Muscle of leg (tissue), 16 donors: ENCODE measurements around the gene INSM1. TPM values are rescaled to one million over a fixed set of nuclear protein-coding genes. Genes with fewer than 3 reads are reported as not detected.
A peak's percentile ranks its signal among the peaks of the same experiment; 100 is the strongest.

ENCODE experiments used
- DNase-seq: peaks from one replicate; pipeline ENCODE4 v3.0.0; 2013
- H3K27ac ChIP-seq: one replicate; pipeline ENCODE4 v1.5.1; 2013; ENCODE audit warnings: mild to moderate bottlenecking, low read length, control low read depth
- H3K27me3 ChIP-seq: one replicate; pipeline ENCODE4 v1.6.1; 2013; ENCODE audit warnings: low read length; ENCODE audit not compliant: control insufficient read depth, insufficient read depth
- H3K36me3 ChIP-seq: one replicate; pipeline ENCODE4 v1.6.1; 2013; ENCODE audit warnings: low read length; ENCODE audit not compliant: control insufficient read depth, insufficient read depth
- H3K4me1 ChIP-seq: one replicate; pipeline ENCODE4 v1.6.1; 2013; ENCODE audit warnings: low read length; ENCODE audit not compliant: control insufficient read depth, insufficient read depth
- H3K4me3 ChIP-seq: one replicate; pipeline ENCODE4 v1.5.1; 2013; ENCODE audit warnings: low read length, control low read depth
- H3K9me3 ChIP-seq: replicated peaks from 2 replicates; pipeline ENCODE4 v1.6.1; 2013; ENCODE audit warnings: low read depth, low read length; ENCODE audit not compliant: control insufficient read depth
- WGBS: methylation state at CpG from one replicate; pipeline ENCODE4 v1.1.5; 2013; ENCODE audit warnings: missing lambda C conversion rate; ENCODE audit not compliant: insufficient coverage; 5-methylcytosine and 5-hydroxymethylcytosine counted together
- long read RNA-seq, 11 donors: transcript quantifications; one replicate each; lab custom pipeline, GENCODE V29; 2026
- polyA plus RNA-seq, 8 donors: library from polyadenylated mRNA; unstranded; fragments of 120-200 nt; gene quantifications; one replicate each; pipeline versions ENCODE4 v1.2.1 to v1.2.3, GENCODE V29; 2013; ENCODE audit warnings: inconsistent platforms in 1 of 8, low replicate concordance in 1 of 8; ENCODE audit not compliant: insufficient read length in 8 of 8, insufficient read depth in 1 of 8
- total RNA-seq: library from RNA; stranded (reverse); fragments of 120-200 nt; gene quantifications from one replicate; pipeline ENCODE4 v1.2.4, GENCODE V29; 2013

INSM1 gene
- total RNA-seq (0.04 TPM), polyA plus RNA-seq (under 1 TPM; 0.15 to 0.48 (median 0.18) TPM)
- long read RNA-seq, donor 1: 0 reads
- long read RNA-seq, donor 2, partial matches to known transcripts: 0 of 1 reads
- long read RNA-seq, donor 2, other reads (novel, unspliced or antisense): 0 of 1 reads
- long read RNA-seq, donor 3: 0 reads
- long read RNA-seq, donor 4: 0 reads
- long read RNA-seq, donor 5, partial matches to known transcripts: 0 of 1 reads
- long read RNA-seq, donor 5, other reads (novel, unspliced or antisense): 0 of 1 reads
- long read RNA-seq, donor 6: 0 reads
- long read RNA-seq, donor 7: 0 reads
- long read RNA-seq, donor 8: 0 reads
- long read RNA-seq, donor 9: 0 reads
- long read RNA-seq, donor 10: 0 reads
- long read RNA-seq, donor 11: 0 reads

GRCh38 chr20:20367575-20368417, at the start of gene INSM1:
INSM1 (plus strand) TSS chr20:20368104; CDS start chr20:20368268, 164 bp downstream.
- peaks cover 22% of the 10 kb centered on the region for H3K4me1 ChIP-seq
- peak within 1 kb of the TSS; percentile 30 for H3K4me3 ChIP-seq
- DNase-seq: no peak
- under 1% methylated on average over 86 of the region's 108 CpGs for WGBS
- no peak within 1 kb of the TSS for H3K27ac ChIP-seq
- H3K27me3 ChIP-seq: peaks cover 80% of the 10 kb centered on the region
- no peaks in the 10 kb centered on the region for H3K9me3 ChIP-seq
- H3K36me3 ChIP-seq: no peaks in the 10 kb centered on the region

- no peaks in the 10 kb centered on the region for H3K27me3 ChIP-seq
- H3K4me1 ChIP-seq: peaks cover 23% of the 10 kb centered on the region
- H3K27ac ChIP-seq: peak overlapping the region; percentile 76
- H3K9me3 ChIP-seq: peaks cover 2% of the 10 kb centered on the region
- 73% methylated on average over 4 of the region's 9 CpGs for WGBS
- peak; percentile 61 for DNase-seq
- H3K36me3 ChIP-seq: no peaks in the 10 kb centered on the region
- H3K4me3 ChIP-seq: no peak overlapping the region
These were observed 49.3 kb upstream of the INSM1 start for GRCh38 chr20:20318365-20319161.

- no CpG with 5 or more reads among the region's 1 CpG for WGBS
- no peak overlapping the region for H3K4me3 ChIP-seq
- H3K27ac ChIP-seq: no peak overlapping the region
- no peaks in the 10 kb centered on the region for H3K36me3 ChIP-seq
- no peaks in the 10 kb centered on the region for H3K27me3 ChIP-seq
- DNase-seq: no peak
- H3K9me3 ChIP-seq: peaks cover 2% of the 10 kb centered on the region
- H3K4me1 ChIP-seq: peaks cover 23% of the 10 kb centered on the region
These were observed 46.8 kb upstream of the INSM1 start for GRCh38 chr20:20321134-20321533.

- WGBS: no CpG with 5 or more reads among the region's 1 CpG
- no peaks in the 10 kb centered on the region for H3K36me3 ChIP-seq
- H3K27ac ChIP-seq: no peak overlapping the region
- H3K9me3 ChIP-seq: peaks cover 2% of the 10 kb centered on the region
- H3K27me3 ChIP-seq: no peaks in the 10 kb centered on the region
- no peak for DNase-seq
- peaks cover 21% of the 10 kb centered on the region for H3K4me1 ChIP-seq
- no peak overlapping the region for H3K4me3 ChIP-seq
These were observed 46.0 kb upstream of the INSM1 start for GRCh38 chr20:20321917-20322316.

- no peaks in the 10 kb centered on the region for H3K27me3 ChIP-seq
- peaks cover 11% of the 10 kb centered on the region for H3K4me1 ChIP-seq
- no peak for DNase-seq
- no peaks in the 10 kb centered on the region for H3K36me3 ChIP-seq
- no peak overlapping the region for H3K4me3 ChIP-seq
- no peak overlapping the region for H3K27ac ChIP-seq
- peaks cover 2% of the 10 kb centered on the region for H3K9me3 ChIP-seq
- WGBS: 70% methylated on average over 6 of the region's 6 CpGs
These were observed 45.0 kb upstream of the INSM1 start for GRCh38 chr20:20322912-20323311.

- peaks cover 5% of the 10 kb centered on the region for H3K4me1 ChIP-seq
- no peak overlapping the region for H3K27ac ChIP-seq
- DNase-seq: no peak
- no peak overlapping the region for H3K4me3 ChIP-seq
- WGBS: 83% methylated on average over 4 of the region's 6 CpGs
- H3K9me3 ChIP-seq: no peaks in the 10 kb centered on the region
- no peaks in the 10 kb centered on the region for H3K27me3 ChIP-seq
- H3K36me3 ChIP-seq: no peaks in the 10 kb centered on the region
These were observed 40.2 kb upstream of the INSM1 start for GRCh38 chr20:20327746-20328145.

- no peaks in the 10 kb centered on the region for H3K27me3 ChIP-seq
- 80% methylated on average over 13 of the region's 13 CpGs for WGBS
- H3K36me3 ChIP-seq: no peaks in the 10 kb centered on the region
- no peaks in the 10 kb centered on the region for H3K9me3 ChIP-seq
- no peak overlapping the region for H3K4me3 ChIP-seq
- H3K27ac ChIP-seq: no peak overlapping the region
- H3K4me1 ChIP-seq: peaks cover 5% of the 10 kb centered on the region
- no peak for DNase-seq
These were observed 38.3 kb upstream of the INSM1 start for GRCh38 chr20:20329564-20329963.

- DNase-seq: no peak
- no peak overlapping the region for H3K4me3 ChIP-seq
- H3K4me1 ChIP-seq: peaks cover 5% of the 10 kb centered on the region
- no CpG with 5 or more reads among the region's 1 CpG for WGBS
- no peaks in the 10 kb centered on the region for H3K9me3 ChIP-seq
- no peaks in the 10 kb centered on the region for H3K27me3 ChIP-seq
- no peak overlapping the region for H3K27ac ChIP-seq
- H3K36me3 ChIP-seq: no peaks in the 10 kb centered on the region
These were observed 36.7 kb upstream of the INSM1 start for GRCh38 chr20:20331156-20331555.

GRCh38 chr20:20331817-20332216, 36.1 kb upstream of the INSM1 start:
- Histone ChIP-seq H3K36me3 (no peaks in the 10 kb centered on the region), H3K4me1 (peaks cover 5% of the 10 kb centered on the region), H3K9me3 (no peaks in the 10 kb centered on the region), H3K27me3 (no peaks in the 10 kb centered on the region), H3K27ac (no peak overlapping the region), H3K4me3 (no peak overlapping the region)
- DNase-seq: no peak
- no CpG with 5 or more reads among the region's 2 CpGs for WGBS
